ENCODE data around the gene EPB41L2. TPM values are rescaled to one million over a fixed set of nuclear protein-coding genes. Genes with fewer than 3 reads are reported as not detected.
"Not testable (repeated sequence)": the region's sequence is repeated elsewhere in the genome, so short reads cannot be mapped to it uniquely, and the experiment has no call there.

Gene EPB41L2
- total and polyA plus RNA-seq, 2 experiments from 2014 or later = 27.4 to 35.8 TPM

GRCh38 chr6:131014080-131014776, 48.8 kb downstream of the EPB41L2 start:
- Histone ChIP-seq H3K4me2 (peak overlapping the region; percentile 40), H3K27me3 (no peaks in the 10 kb centered on the region), H3K36me3 (replicated peaks; ENCODE audit: insufficient read depth, low read depth) (no peaks in the 10 kb centered on the region), H3K9me3 (ENCODE audit: low read depth) (no peaks in the 10 kb centered on the region), H3K9me2 (replicated peaks; ENCODE audit: insufficient read depth) (no peaks in the 10 kb centered on the region), H3K4me1 (ENCODE audit: insufficient read depth) (peaks cover 22% of the 10 kb centered on the region), H2AFZ (no peak overlapping the region), H3K79me2 (peaks cover 44% of the 10 kb centered on the region), H3K4me3 (no peak overlapping the region), H4K20me1 (ENCODE audit: insufficient read depth, poor library complexity, severe bottlenecking) (no peaks in the 10 kb centered on the region), H3K27ac (no peak overlapping the region)
- DNase-seq (ENCODE audit: low spot score) = no peak
- 60% methylated on average over 5 of the region's 5 CpGs for WGBS (ENCODE audit: low lambda C conversion rate, missing lambda C conversion rate)
- no peak for TF ChIP-seq EZH2 (IDR thresholded peaks at IDR 0.05; ENCODE audit: borderline replicate concordance)
- TF ChIP-seq EZH2phosphoT487 (IDR thresholded peaks at IDR 0.05; ENCODE audit: low read depth, severe bottlenecking, unreplicated experiment) = no peak
- no peak for TF ChIP-seq CTCF (IDR thresholded peaks at IDR 0.05; ENCODE audit: poor library complexity)

- H3K4me3 ChIP-seq = no peak overlapping the region
- no peaks in the 10 kb centered on the region for H3K36me3 ChIP-seq (replicated peaks; ENCODE audit: insufficient read depth, low read depth)
- peak overlapping the region; percentile 40 for H3K4me2 ChIP-seq
Measured at GRCh38 chr6:131013495-131013894, 49.5 kb downstream of the EPB41L2 start.

GRCh38 chr6:131009790-131010189, 53.3 kb downstream of the EPB41L2 start:
- no peak for TF ChIP-seq EZH2 (IDR thresholded peaks at IDR 0.05; ENCODE audit: borderline replicate concordance)
- TF ChIP-seq EZH2phosphoT487 (IDR thresholded peaks at IDR 0.05; ENCODE audit: low read depth, severe bottlenecking, unreplicated experiment) = no peak
- TF ChIP-seq CTCF (IDR thresholded peaks at IDR 0.05; ENCODE audit: poor library complexity) = no peak
- H2AFZ ChIP-seq = no peak overlapping the region
- H4K20me1 ChIP-seq (ENCODE audit: insufficient read depth, poor library complexity, severe bottlenecking) = no peaks in the 10 kb centered on the region
- peaks cover 12% of the 10 kb centered on the region for H3K9me3 ChIP-seq (ENCODE audit: low read depth)
- peaks cover 70% of the 10 kb centered on the region for H3K79me2 ChIP-seq
- H3K4me3 ChIP-seq = no peak overlapping the region
- H3K4me2 ChIP-seq = no peak overlapping the region
- DNase-seq (ENCODE audit: low spot score) = no peak
- H3K27ac ChIP-seq = no peak overlapping the region
- H3K36me3 ChIP-seq (replicated peaks; ENCODE audit: insufficient read depth, low read depth) = no peaks in the 10 kb centered on the region
- H3K27me3 ChIP-seq = no peaks in the 10 kb centered on the region
- no peaks in the 10 kb centered on the region for H3K9me2 ChIP-seq (replicated peaks; ENCODE audit: insufficient read depth)
- WGBS (ENCODE audit: low lambda C conversion rate, missing lambda C conversion rate) = 76% methylated on average over 2 of the region's 2 CpGs
- peaks cover 17% of the 10 kb centered on the region for H3K4me1 ChIP-seq (ENCODE audit: insufficient read depth)

More at GRCh38 chr6:131013495-131013894, 49.5 kb downstream of the EPB41L2 start:
- Histone ChIP-seq H3K27ac (no peak overlapping the region), H4K20me1 (ENCODE audit: insufficient read depth, poor library complexity, severe bottlenecking) (no peaks in the 10 kb centered on the region), H3K9me3 (ENCODE audit: low read depth) (no peaks in the 10 kb centered on the region), H3K79me2 (peaks cover 49% of the 10 kb centered on the region), H3K4me1 (ENCODE audit: insufficient read depth) (peaks cover 22% of the 10 kb centered on the region), H3K27me3 (no peaks in the 10 kb centered on the region), H3K9me2 (replicated peaks; ENCODE audit: insufficient read depth) (no peaks in the 10 kb centered on the region), H2AFZ (no peak overlapping the region)
- 38% methylated on average over 2 of the region's 2 CpGs for WGBS (ENCODE audit: low lambda C conversion rate, missing lambda C conversion rate)
- DNase-seq (ENCODE audit: low spot score) = no peak
- no peak for TF ChIP-seq EZH2 (IDR thresholded peaks at IDR 0.05; ENCODE audit: borderline replicate concordance)
- TF ChIP-seq EZH2phosphoT487 (IDR thresholded peaks at IDR 0.05; ENCODE audit: low read depth, severe bottlenecking, unreplicated experiment) = no peak
- no peak for TF ChIP-seq CTCF (IDR thresholded peaks at IDR 0.05; ENCODE audit: poor library complexity)

- not testable (repeated sequence) for H2AFZ ChIP-seq; DNase-seq (ENCODE audit: low spot score); H3K4me3 ChIP-seq; H3K9me2 ChIP-seq (replicated peaks; ENCODE audit: insufficient read depth); H3K27ac ChIP-seq; H3K27me3 ChIP-seq; H3K4me2 ChIP-seq; H3K36me3 ChIP-seq (replicated peaks; ENCODE audit: insufficient read depth, low read depth); H4K20me1 ChIP-seq (ENCODE audit: insufficient read depth, poor library complexity, severe bottlenecking)
- Histone ChIP-seq H3K4me1 (ENCODE audit: insufficient read depth) (peaks cover 21% of the 10 kb centered on the region), H3K79me2 (peaks cover 75% of the 10 kb centered on the region), H3K9me3 (ENCODE audit: low read depth) (peaks cover 12% of the 10 kb centered on the region)
- WGBS (ENCODE audit: low lambda C conversion rate, missing lambda C conversion rate) = 88% methylated on average over 2 of the region's 2 CpGs
Measured at GRCh38 chr6:131008965-131009364, 54.1 kb downstream of the EPB41L2 start.

GRCh38 chr6:131007964-131008363, 55.1 kb downstream of the EPB41L2 start:
- not testable (repeated sequence) for H3K9me2 ChIP-seq (replicated peaks; ENCODE audit: insufficient read depth); H2AFZ ChIP-seq; H3K27me3 ChIP-seq; DNase-seq (ENCODE audit: low spot score); H3K27ac ChIP-seq; H3K36me3 ChIP-seq (replicated peaks; ENCODE audit: insufficient read depth, low read depth); H3K4me2 ChIP-seq; H3K4me3 ChIP-seq; H4K20me1 ChIP-seq (ENCODE audit: insufficient read depth, poor library complexity, severe bottlenecking)
- peaks cover 30% of the 10 kb centered on the region for H3K4me1 ChIP-seq (ENCODE audit: insufficient read depth)
- peaks cover 12% of the 10 kb centered on the region for H3K9me3 ChIP-seq (ENCODE audit: low read depth)
- peaks cover 78% of the 10 kb centered on the region for H3K79me2 ChIP-seq
- 91% methylated on average over 5 of the region's 5 CpGs for WGBS (ENCODE audit: low lambda C conversion rate, missing lambda C conversion rate)
